NCI-H1694 treated with DMSO at 0.1 percent for 48 hours (cell line): ENCODE measurements around the gene VTI1A.
"Not testable (repeated sequence)": the region's sequence is repeated elsewhere in the genome, so short reads cannot be mapped to it uniquely, and the experiment has no call there.

ENCODE experiments used
- DNase-seq: peaks from one replicate; lab custom pipeline; 2025; lab: John Stamatoyannopoulos, UW

Gene VTI1A

DNA sequence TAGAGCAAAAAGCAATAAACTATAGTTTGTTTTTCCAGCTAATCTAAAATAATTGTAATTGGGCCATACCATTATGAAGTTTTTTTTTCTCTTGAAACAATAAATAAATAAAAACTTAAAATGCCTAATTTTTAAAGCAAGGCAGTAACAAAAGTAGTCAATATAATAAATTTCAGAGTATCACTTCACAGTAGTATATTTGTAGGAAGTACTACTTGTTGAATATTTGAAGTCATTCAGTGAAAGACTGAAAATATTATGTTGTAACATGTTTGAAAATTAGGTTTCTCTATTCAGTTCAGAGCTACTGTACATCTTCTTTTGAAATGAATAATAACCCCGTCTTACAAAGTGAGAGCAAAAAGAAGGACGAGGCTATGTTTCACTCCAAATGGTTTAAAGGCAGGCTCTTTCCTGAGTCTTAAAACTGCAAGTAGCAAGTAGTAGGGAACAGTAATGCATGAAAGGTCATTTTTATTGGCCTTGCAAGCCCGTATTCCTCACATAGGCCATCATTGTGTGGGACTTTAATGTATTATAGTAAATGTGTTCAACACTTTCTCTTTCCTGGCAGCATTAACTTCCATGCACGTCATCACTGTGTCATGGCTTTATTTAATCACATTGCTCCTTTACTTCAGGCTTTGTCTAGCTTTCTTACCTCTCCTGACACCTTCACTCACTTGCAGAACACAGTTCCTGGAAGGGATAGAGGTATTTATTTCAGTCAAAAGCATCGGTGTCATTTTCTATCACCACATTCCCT lies 141.4 kb downstream of the VTI1A start:
- DNase-seq, result no peak

- DNase-seq, result no peak
Observed at GRCh38 chr10:112589081-112589480, 142.1 kb downstream of the VTI1A start.

DNA sequence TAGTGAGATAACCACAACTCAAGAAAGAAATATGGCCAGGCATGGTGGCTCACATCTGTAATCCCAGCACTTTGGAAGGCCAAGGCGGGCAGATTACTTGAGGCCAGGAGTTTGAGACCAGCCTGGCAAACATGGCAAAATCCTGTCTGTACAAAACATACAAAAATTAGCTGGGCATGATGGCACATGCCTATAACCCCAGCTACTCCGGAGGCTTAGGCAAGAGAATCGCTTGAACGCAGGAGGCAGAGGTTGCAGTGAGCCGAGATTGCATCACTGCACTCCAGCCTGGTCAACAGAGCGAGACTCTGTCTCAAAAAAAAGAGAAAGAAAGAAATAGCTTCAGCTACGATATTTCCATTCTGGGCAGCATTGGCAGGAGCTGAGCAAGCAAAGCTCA lies 143.8 kb downstream of the VTI1A start:
- not testable (repeated sequence) for DNase-seq

GRCh38 chr10:112593023-112593422 lies 146.0 kb downstream of the VTI1A start:
- DNase-seq, result no peak

- DNase-seq, result no peak
Observed at GRCh38 chr10:112601214-112602090, 154.4 kb downstream of the VTI1A start.

- DNase-seq, result no peak
Observed at GRCh38 chr10:112603062-112603461, 156.0 kb downstream of the VTI1A start.

- no peak for DNase-seq
Observed at GRCh38 chr10:112605063-112605462, 158.0 kb downstream of the VTI1A start.

DNA sequence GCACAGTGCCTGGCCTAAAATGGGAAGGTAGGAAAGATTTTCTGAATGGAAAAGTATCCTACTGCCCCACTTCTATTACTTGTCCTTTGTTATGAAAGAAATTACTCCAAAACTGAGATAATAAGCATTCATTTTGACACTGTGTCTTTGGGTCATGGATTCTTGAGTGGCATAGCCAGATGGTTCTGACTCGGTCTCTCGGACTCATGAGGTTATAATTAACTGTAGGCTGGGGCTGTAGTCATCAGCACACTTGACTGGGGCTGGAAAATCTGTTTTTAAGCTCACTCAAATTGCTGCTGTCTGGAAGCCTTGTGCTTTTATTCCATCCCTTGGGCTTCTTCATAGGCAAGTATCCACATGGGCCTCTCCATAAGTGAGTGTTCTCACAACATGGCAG lies 160.5 kb downstream of the VTI1A start:
- no peak for DNase-seq

GRCh38 chr10:112613620-112614019 lies 166.6 kb downstream of the VTI1A start:
- no peak for DNase-seq

DNA sequence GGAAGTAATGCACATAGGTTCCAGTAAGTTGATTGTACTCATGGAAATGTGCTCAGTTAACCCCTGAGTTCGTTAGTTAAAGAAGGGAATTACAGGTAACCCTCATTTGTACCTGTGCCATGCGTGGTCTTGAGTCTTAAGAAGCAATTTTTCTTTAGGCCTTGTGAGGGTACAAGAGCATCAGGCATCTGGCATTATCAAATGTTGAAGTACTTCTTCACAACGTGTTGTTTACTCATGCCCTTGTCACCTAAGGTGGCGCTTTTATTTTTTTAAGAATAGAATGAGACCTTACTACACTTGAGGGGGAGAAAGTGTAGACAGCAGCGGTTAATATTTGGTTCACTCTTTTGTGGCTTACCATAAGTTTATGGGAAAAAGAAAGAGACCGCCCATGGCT lies 167.1 kb downstream of the VTI1A start:
- DNase-seq, result no peak

- no peak for DNase-seq
Observed at GRCh38 chr10:112614586-112614985, 167.6 kb downstream of the VTI1A start.

- DNase-seq, result no peak
Observed at GRCh38 chr10:112615269-112615668, 168.3 kb downstream of the VTI1A start.

- no peak for DNase-seq
Observed at GRCh38 chr10:112616647-112617046, 169.6 kb downstream of the VTI1A start.

GRCh38 chr10:112618814-112619213 lies 171.8 kb downstream of the VTI1A start:
- no peak for DNase-seq

DNA sequence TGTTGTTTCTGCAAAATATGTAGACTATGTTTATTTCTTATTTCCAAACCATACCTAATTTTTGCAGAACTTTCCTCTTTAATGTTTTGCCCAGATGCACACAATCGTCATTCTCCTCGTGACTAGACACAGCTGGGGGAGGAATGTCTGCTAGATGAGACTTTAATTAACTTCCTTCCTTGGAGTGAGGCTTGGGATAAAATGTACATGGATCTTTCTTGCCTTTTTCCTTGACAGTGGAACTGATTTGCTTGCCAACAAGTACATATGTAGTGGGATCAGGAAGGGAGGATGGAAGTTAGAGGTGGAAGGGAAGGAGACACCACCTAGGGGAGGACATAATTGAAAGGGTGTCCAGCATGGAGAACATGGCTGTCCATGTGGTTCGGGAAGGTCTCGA lies 172.5 kb downstream of the VTI1A start:
- no peak for DNase-seq

GRCh38 chr10:112622786-112623185 lies 175.8 kb downstream of the VTI1A start:
- no peak for DNase-seq

DNA sequence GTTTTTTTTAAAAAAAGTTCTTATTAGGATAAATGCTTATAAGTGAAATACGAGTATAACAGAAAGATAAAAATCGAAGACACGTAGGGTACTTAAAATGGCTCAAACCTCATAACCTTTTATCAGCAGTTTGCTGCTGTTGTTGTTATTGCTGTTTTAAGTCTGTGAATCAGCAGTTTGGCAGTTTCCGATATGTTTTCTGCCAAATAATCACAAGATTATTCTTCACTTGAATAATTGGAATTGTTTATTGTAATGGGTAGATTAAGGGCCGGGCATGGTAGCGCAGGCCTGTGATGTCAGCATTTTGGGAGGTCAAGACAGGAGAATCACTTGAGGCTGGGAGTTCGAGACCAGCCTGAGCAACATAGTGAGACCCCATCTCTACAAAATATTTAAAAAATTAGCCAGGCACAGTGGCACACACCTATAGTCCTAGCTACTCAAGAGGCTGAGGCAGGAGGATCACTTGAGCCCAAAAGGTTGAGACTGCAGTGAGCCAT lies 177.6 kb downstream of the VTI1A start:
- DNase-seq, result no peak

DNA sequence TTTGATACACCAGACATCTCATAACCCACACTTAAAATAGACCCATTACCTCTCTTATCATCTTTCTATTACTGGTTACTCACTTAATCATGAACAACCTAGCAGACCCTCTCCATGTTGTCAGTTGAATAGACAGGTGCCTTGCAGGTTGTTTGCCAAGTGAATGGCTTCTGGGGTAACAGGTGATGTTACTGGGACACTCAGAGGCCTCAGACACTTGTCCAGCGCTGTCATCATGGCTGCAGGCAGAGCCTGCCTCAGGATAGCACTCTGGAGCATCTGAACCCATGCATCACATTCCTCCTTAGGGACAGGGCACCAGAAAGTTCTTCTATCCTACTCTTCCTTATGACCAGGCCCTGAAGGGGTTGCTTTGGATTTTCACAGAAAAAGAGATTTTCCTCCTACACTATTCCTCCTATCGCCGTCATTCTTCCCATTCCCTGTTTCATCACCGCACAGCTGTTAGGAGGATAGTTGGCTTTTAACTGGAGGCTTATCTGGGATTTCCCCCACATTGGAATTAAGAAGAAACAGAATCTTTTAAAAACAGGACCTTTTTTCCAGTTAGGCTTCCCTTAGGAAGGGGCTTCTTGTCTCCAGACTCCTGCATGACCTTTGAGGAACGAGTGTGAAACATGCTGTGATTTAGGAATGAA lies 182.1 kb downstream of the VTI1A start:
- no peak for DNase-seq

DNA sequence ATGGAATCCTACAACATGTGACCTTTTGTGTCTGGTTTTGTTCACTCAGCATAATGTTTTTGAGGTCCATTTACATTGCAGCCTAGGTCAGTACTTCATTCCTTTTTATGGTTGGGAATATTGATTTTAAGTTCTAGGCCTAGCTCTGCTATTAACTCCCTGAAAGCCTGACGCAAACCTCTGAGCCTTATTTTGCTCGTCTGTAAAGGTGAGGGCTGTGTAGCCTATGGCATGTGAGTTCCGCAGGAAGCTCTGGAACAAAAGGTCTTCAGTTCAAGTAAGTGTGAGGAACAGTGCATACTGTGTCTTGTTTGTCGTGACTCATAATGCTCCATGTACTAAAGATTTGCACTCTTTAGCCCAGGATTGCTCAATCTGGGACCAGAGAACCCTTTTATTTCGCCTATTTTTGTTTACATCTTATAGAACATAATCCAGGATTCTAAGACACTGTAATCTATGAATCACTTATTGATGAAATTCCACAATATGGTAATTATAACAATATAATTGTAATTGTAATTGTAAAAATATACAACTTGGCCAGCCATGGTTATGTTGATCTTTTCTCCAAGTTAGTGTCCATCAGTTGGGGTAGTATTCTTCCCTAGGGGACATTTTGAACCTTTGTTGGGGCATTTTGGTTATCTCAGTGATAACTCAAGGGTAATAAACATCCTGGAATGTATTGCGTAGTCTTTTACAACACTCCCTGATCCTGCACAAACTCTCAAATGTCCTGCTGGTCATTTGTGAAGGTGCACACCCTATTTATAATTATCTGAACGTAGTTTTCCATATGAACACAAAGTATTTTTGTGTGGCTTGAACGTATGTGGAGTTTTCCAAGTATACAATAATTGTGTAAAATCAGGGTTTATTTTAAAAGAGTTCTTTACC lies 184.7 kb downstream of the VTI1A start:
- DNase-seq, result no peak

DNA sequence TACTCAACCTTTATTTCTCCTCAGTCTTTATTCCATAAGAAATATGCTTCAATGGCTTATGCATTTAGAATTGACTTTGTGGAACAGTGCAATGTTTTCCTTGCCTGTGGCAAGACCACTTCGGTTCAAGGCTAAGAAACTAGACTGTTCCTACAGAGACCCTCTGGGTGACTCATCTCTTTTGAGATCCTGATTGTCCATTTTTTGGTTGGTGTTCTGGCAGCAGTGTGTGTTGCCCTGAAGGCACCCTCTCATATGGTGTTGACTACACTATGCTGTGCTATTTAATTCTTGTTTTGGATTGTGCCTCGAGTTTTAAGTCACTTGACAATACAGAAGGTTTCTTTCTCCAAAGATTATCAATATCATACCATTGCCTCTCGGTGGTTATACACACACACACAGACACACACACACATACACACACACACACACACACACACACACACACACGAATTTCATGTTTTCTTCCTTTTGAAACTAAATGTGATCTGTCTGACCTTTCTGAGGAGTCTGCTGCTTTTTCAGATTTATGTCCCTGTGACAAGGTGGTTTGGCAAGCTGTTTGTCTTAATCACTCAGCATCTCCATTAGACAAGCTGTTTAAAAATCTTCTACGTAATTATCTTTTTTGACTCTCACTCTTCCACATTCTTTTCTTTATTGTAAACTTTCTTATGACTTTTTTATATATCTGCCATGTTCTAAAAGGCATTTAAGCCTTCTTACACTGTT lies 187.2 kb downstream of the VTI1A start:
- no peak for DNase-seq

DNA sequence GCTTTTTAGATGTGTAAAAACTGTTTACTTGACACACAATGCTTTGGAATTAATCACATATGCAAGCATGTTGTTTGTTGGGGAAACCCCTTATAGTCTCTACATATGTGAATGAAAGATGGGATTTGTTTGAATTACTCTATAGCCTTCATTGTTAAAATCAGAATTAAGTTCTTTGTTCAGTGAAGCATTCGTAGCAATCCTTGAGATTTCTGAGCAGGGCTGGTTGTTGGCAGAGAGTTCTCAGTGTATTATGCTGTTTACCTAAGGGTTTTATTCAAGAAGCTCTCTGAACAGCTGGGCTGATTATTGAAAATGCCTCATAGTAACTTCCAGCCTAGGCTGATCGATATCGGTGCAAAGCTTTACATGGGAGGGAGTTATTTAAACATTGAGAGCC lies 190.9 kb downstream of the VTI1A start:
- DNase-seq, result no peak
